OCI-LY3 (cell line): ENCODE measurements around the gene TOP2A.

Experiments used
- H2AFZ ChIP-seq: fragments of 200-600, 300-600 bp; shearing (Covaris generic); 2 replicates; pipeline ENCODE4 v1.6.0; 2014; ENCODE audit warnings: antibody characterized with exemption, low read depth, low read length
- H3K27ac ChIP-seq: fragments of 200-600, 300-600 bp; sonication (generic); 2 replicates; pipeline ENCODE4 v1.5.1; 2014; ENCODE audit warnings: mild to moderate bottlenecking, low read length, moderate library complexity, mixed read lengths
- H3K27me3 ChIP-seq: fragments of 200-600, 300-600 bp; sonication (generic); 2 replicates; pipeline ENCODE4 v1.6.1; 2014; ENCODE audit warnings: low read depth, low read length, mixed read lengths
- H3K36me3 ChIP-seq: fragments of 200-600, 300-600 bp; sonication (generic); replicated peaks from 2 replicates; pipeline ENCODE3; 2014; ENCODE audit warnings: low read depth, low read length, mixed read lengths
- H3K4me1 ChIP-seq: fragments of 300-600, 200-600 bp; sonication (generic); 2 replicates; pipeline ENCODE4 v1.6.1; 2014; ENCODE audit warnings: low read length, mixed read lengths
- H3K4me2 ChIP-seq: fragments of 200-600, 300-600 bp; sonication (generic); 2 replicates; pipeline ENCODE4 v1.6.1; 2014; ENCODE audit warnings: low read length, mixed read lengths
- H3K4me3 ChIP-seq: fragments of 300-600, 200-600 bp; sonication (generic); 2 replicates; pipeline ENCODE4 v1.5.1; 2014; ENCODE audit warnings: antibody characterized with exemption, mild to moderate bottlenecking, low read length, moderate library complexity
- H3K79me2 ChIP-seq: fragments of 300-600, 200-600 bp; shearing (Covaris generic); 2 replicates; pipeline ENCODE4 v1.6.1; 2014; ENCODE audit warnings: mild to moderate bottlenecking, low read length, mixed read lengths
- H3K9ac ChIP-seq: fragments of 300-600, 200-600 bp; shearing (Covaris generic); 2 replicates; pipeline ENCODE4 v1.6.0; 2014; ENCODE audit warnings: mild to moderate bottlenecking, low read length, moderate library complexity
- H3K9me3 ChIP-seq: fragments of 200-600, 300-600 bp; shearing (Covaris generic); 2 replicates; pipeline ENCODE4 v1.6.1; 2014; ENCODE audit warnings: low read length, mixed read lengths; ENCODE audit not compliant: insufficient read depth
- H4K20me1 ChIP-seq: fragments of 200-600, 300-600 bp; sonication (generic); 2 replicates; pipeline ENCODE4 v1.6.1; 2016; ENCODE audit warnings: low read length, mixed read lengths; ENCODE audit not compliant: insufficient read depth
- CTCF ChIP-seq: fragments of 200-600, 300-600 bp; sonication (generic); IDR thresholded peaks from 2 replicates; pipeline ENCODE4 v1.5.1; 2014; ENCODE audit warnings: antibody characterized with exemption, low read length, low read depth
- EZH2phosphoT487 ChIP-seq: fragments of 200-600 bp; shearing (Covaris generic); IDR thresholded peaks from 2 replicates; pipeline ENCODE4 v1.6.1; 2018; ENCODE audit warnings: antibody characterized with exemption, mixed run types, low read depth

TOP2A gene

DNA sequence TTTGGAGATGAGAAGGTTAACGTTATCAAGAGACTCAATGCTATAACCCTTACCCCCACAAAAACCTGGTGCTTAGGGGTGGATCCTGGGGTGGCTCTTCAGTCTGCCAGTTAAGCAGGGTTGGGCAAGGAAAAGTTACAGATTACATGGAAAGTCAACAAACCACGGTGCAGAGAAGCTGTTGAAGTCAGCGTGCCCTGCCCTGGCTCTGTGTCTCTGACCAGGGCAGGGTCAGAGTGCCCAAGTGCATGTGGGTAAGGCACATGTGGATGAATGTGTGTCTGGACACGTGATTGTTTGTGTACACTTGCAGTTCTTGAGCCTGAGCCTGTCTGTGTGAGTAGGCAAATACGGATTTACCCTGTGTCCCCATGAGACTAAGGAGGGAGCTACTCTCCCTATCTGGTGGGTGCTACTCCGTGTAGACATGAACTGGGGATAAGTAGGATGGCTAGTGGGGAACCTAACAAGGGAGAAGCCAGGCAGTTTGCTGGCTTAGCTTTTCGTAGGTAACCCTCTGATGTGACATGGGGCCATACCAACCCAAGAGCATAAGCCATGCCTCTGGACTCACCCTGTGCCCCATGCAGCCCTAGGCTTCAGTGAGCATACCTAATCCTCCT is 31.1 kb upstream of the TOP2A start:
- no peak overlapping the region for H3K27ac ChIP-seq
- no peak for TF ChIP-seq EZH2phosphoT487
- TF ChIP-seq CTCF = no peak
- H3K9me3 ChIP-seq = no peaks in the 10 kb centered on the region
- peaks cover 22% of the 10 kb centered on the region for H3K36me3 ChIP-seq
- no peaks in the 10 kb centered on the region for H3K27me3 ChIP-seq
- H3K79me2 ChIP-seq = peaks cover 61% of the 10 kb centered on the region
- no peak overlapping the region for H3K9ac ChIP-seq
- peaks cover 20% of the 10 kb centered on the region for H4K20me1 ChIP-seq
- no peak overlapping the region for H2AFZ ChIP-seq
- peaks cover 15% of the 10 kb centered on the region for H3K4me1 ChIP-seq
- H3K4me2 ChIP-seq = no peak overlapping the region
- no peak overlapping the region for H3K4me3 ChIP-seq

- no peak overlapping the region for H3K4me2 ChIP-seq
- TF ChIP-seq EZH2phosphoT487 (no peak), CTCF (no peak)
- peaks cover 20% of the 10 kb centered on the region for H3K36me3 ChIP-seq
- peaks cover 20% of the 10 kb centered on the region for H4K20me1 ChIP-seq
- peaks cover 15% of the 10 kb centered on the region for H3K4me1 ChIP-seq
- H3K9ac ChIP-seq = no peak overlapping the region
- no peak overlapping the region for H3K4me3 ChIP-seq
- H3K9me3 ChIP-seq = no peaks in the 10 kb centered on the region
- H3K79me2 ChIP-seq = peaks cover 63% of the 10 kb centered on the region
- H3K27ac ChIP-seq = no peak overlapping the region
- H3K27me3 ChIP-seq = no peaks in the 10 kb centered on the region
- no peak overlapping the region for H2AFZ ChIP-seq
These were observed 30.5 kb upstream of the TOP2A start for GRCh38 chr17:40448213-40448638.

GRCh38 chr17:40447806-40448205 is 30.1 kb upstream of the TOP2A start:
- Histone ChIP-seq H3K27ac (no peak overlapping the region), H3K4me2 (no peak overlapping the region), H3K36me3 (peaks cover 20% of the 10 kb centered on the region), H3K9ac (no peak overlapping the region), H3K79me2 (peaks cover 63% of the 10 kb centered on the region), H3K4me1 (peaks cover 16% of the 10 kb centered on the region), H2AFZ (no peak overlapping the region), H4K20me1 (peaks cover 20% of the 10 kb centered on the region), H3K9me3 (no peaks in the 10 kb centered on the region), H3K4me3 (no peak overlapping the region), H3K27me3 (no peaks in the 10 kb centered on the region)
- TF ChIP-seq CTCF (no peak), EZH2phosphoT487 (no peak)

GRCh38 chr17:40447148-40447644 is 29.5 kb upstream of the TOP2A start:
- Histone ChIP-seq H3K36me3 (peaks cover 17% of the 10 kb centered on the region), H3K27ac (no peak overlapping the region), H3K4me2 (no peak overlapping the region), H2AFZ (no peak overlapping the region), H3K9ac (no peak overlapping the region), H3K4me1 (peaks cover 22% of the 10 kb centered on the region), H3K79me2 (peaks cover 63% of the 10 kb centered on the region), H4K20me1 (peaks cover 20% of the 10 kb centered on the region), H3K4me3 (no peak overlapping the region), H3K27me3 (no peaks in the 10 kb centered on the region), H3K9me3 (no peaks in the 10 kb centered on the region)
- TF ChIP-seq CTCF = no peak
- no peak for TF ChIP-seq EZH2phosphoT487
